ENCODE data around the gene CFAP251.

The CFAP251 gene

GRCh38 chr12:121947981-121948380, 29.6 kb downstream of the CFAP251 start:
- DNase-seq, result no peak

GRCh38 chr12:121949648-121950397, 31.4 kb downstream of the CFAP251 start:
- DNase-seq, result no peak

- DNase-seq, result no peak
These were observed 34.8 kb downstream of the CFAP251 start for GRCh38 chr12:121953117-121953692.

- no peak for DNase-seq
These were observed 35.3 kb downstream of the CFAP251 start for GRCh38 chr12:121953695-121954094.

- DNase-seq, result no peak
These were observed 37.2 kb downstream of the CFAP251 start for GRCh38 chr12:121955258-121956237.

- no peak for DNase-seq
These were observed 39.6 kb downstream of the CFAP251 start for GRCh38 chr12:121957861-121958515.

GRCh38 chr12:121958541-121959240, 40.3 kb downstream of the CFAP251 start:
- DNase-seq, result peak; percentile 41

GRCh38 chr12:121960541-121960940, 42.1 kb downstream of the CFAP251 start:
- no peak for DNase-seq

GRCh38 chr12:121961195-121961879, 42.9 kb downstream of the CFAP251 start:
- no peak for DNase-seq

- DNase-seq, result no peak
These were observed 45.1 kb downstream of the CFAP251 start for GRCh38 chr12:121963341-121964018.

- no peak for DNase-seq
These were observed 46.6 kb downstream of the CFAP251 start for GRCh38 chr12:121964813-121965643.

GRCh38 chr12:121966959-121967358, 48.6 kb downstream of the CFAP251 start:
- DNase-seq, result no peak

- DNase-seq, result no peak
These were observed 50.5 kb downstream of the CFAP251 start for GRCh38 chr12:121968876-121969275.

GRCh38 chr12:121969726-121970125, 51.3 kb downstream of the CFAP251 start:
- DNase-seq, result no peak

- no peak for DNase-seq
These were observed 52.3 kb downstream of the CFAP251 start for GRCh38 chr12:121970581-121971300.

- no peak for DNase-seq
These were observed 55.9 kb downstream of the CFAP251 start for GRCh38 chr12:121974026-121974985.

GRCh38 chr12:121975021-121975420, 56.6 kb downstream of the CFAP251 start:
- no peak for DNase-seq

GRCh38 chr12:121976950-121977349, 58.6 kb downstream of the CFAP251 start:
- DNase-seq, result no peak
